Trophoblast cell (in vitro differentiated cells and primary cell): Measurements from ENCODE around the gene ATP4A.

ENCODE experiments used
- DNase-seq, 2 donors: peaks; one replicate each; pipeline ENCODE4 v3.0.0-alpha.2; 2016
- H2AFZ ChIP-seq: 2 replicates; pipeline ENCODE4 v1.6.1; 2013; ENCODE audit warnings: low read length, moderate library complexity, mild to moderate bottlenecking; ENCODE audit not compliant: insufficient read depth, poor library complexity
- H2AK5ac ChIP-seq: 2 replicates; pipeline ENCODE4 v1.6.1; 2013; ENCODE audit warnings: mild to moderate bottlenecking, low read length
- H2BK120ac ChIP-seq: 2 replicates; pipeline ENCODE4 v1.6.1; 2013; ENCODE audit warnings: low read length, mild to moderate bottlenecking, moderate library complexity; ENCODE audit not compliant: insufficient read depth, poor library complexity
- H2BK12ac ChIP-seq: 2 replicates; pipeline ENCODE4 v1.6.1; 2013; ENCODE audit warnings: mild to moderate bottlenecking, low read length, moderate library complexity
- H2BK5ac ChIP-seq: 2 replicates; pipeline ENCODE4 v1.6.1; 2013; ENCODE audit warnings: low read length, low read depth, moderate library complexity, mild to moderate bottlenecking; ENCODE audit not compliant: poor library complexity
- H3K14ac ChIP-seq: 2 replicates; pipeline ENCODE4 v1.6.1; 2013; ENCODE audit warnings: mild to moderate bottlenecking, low read length
- H3K18ac ChIP-seq: 2 replicates; pipeline ENCODE4 v1.6.1; 2013; ENCODE audit warnings: mild to moderate bottlenecking, low read length
- H3K23ac ChIP-seq: 2 replicates; pipeline ENCODE4 v1.6.1; 2013; ENCODE audit warnings: low read length
- H3K27ac ChIP-seq: 2 replicates; pipeline ENCODE4 v1.5.1; 2013; ENCODE audit warnings: low read depth, mild to moderate bottlenecking, inconsistent platforms, low read length, moderate library complexity
- H3K27me3 ChIP-seq: 2 replicates; pipeline ENCODE4 v1.6.1; 2013; ENCODE audit warnings: inconsistent platforms, mild to moderate bottlenecking, low read length, moderate library complexity; ENCODE audit not compliant: insufficient read depth
- H3K36me3 ChIP-seq, 2 experiments: 1 replicate in 1 of 2; 2 replicates in 1 of 2; pipeline ENCODE4 v1.6.1; 2013; ENCODE audit warnings: low read length in 2 of 2, mild to moderate bottlenecking in 2 of 2, moderate library complexity in 1 of 2; ENCODE audit not compliant: insufficient read depth in 2 of 2, control insufficient read depth in 1 of 2
- H3K4ac ChIP-seq: 2 replicates; pipeline ENCODE4 v1.6.1; 2013; ENCODE audit warnings: low read depth, mild to moderate bottlenecking, low read length, moderate library complexity
- H3K4me1 ChIP-seq, 2 experiments: 1 replicate in 1 of 2; 2 replicates in 1 of 2; pipeline ENCODE4 v1.6.1; 2013; ENCODE audit warnings: low read length in 2 of 2, mild to moderate bottlenecking in 2 of 2, moderate library complexity in 1 of 2; ENCODE audit not compliant: insufficient read depth in 2 of 2, control insufficient read depth in 1 of 2
- H3K4me2 ChIP-seq: 2 replicates; pipeline ENCODE4 v1.6.1; 2013; ENCODE audit warnings: inconsistent platforms, mild to moderate bottlenecking, low read length, moderate library complexity
- H3K4me3 ChIP-seq: 2 replicates; pipeline ENCODE4 v1.5.1; 2013; ENCODE audit warnings: mild to moderate bottlenecking, low read depth, low read length, inconsistent platforms
- H3K79me1 ChIP-seq: one replicate; pipeline ENCODE4 v1.6.1; 2013; ENCODE audit warnings: low read length
- H3K79me2 ChIP-seq: 2 replicates; pipeline ENCODE4 v1.6.1; 2013; ENCODE audit warnings: low read length, mild to moderate bottlenecking; ENCODE audit not compliant: control insufficient read depth, insufficient read depth, poor library complexity
- H3K9ac ChIP-seq: 2 replicates; pipeline ENCODE4 v1.6.1; 2013; ENCODE audit warnings: mild to moderate bottlenecking, low read length
- H3K9me3 ChIP-seq: 2 replicates; pipeline ENCODE4 v1.6.1; 2013; ENCODE audit warnings: low read depth, mild to moderate bottlenecking, control low read depth, inconsistent platforms, low read length; ENCODE audit not compliant: insufficient read depth
- H4K12ac ChIP-seq: 2 replicates; pipeline ENCODE4 v1.6.1; 2013; ENCODE audit warnings: low read depth, mild to moderate bottlenecking, low read length, moderate library complexity
- H4K8ac ChIP-seq: 2 replicates; pipeline ENCODE4 v1.6.1; 2013; ENCODE audit warnings: low read depth, mild to moderate bottlenecking, low read length, moderate library complexity
- H4K91ac ChIP-seq: one replicate; pipeline ENCODE4 v1.6.1; 2013; ENCODE audit warnings: low read depth, mild to moderate bottlenecking, low read length, moderate library complexity
- WGBS: extraction: QIAGEN DNeasy Blood & Tissue Kit; methylation state at CpG from one replicate; pipeline ENCODE4 v1.1.7; 2013; ENCODE audit warnings: missing lambda C conversion rate; ENCODE audit not compliant: insufficient read length, insufficient coverage; ENCODE audit errors: extremely low coverage; 5-methylcytosine and 5-hydroxymethylcytosine counted together

The ATP4A gene

DNA sequence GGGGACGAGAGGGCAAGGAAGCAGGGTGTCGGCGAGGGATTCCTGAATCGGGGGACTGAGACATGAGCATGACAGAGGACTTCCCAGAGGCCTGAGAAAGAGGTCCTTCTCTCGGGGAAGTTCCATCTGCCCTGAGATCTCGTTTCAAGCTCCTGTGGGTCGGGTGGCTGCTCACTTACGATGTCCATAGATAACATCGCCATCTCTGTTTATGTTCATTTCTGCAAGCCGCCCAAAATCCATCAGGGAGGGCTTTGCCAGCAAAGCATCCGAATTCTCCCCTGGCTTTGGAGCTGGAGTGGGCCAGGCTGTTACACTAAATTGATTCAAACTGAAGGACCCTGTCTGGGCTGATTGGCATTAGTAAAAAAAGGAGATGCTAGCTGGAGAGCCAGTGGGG is 55.9 kb downstream of the ATP4A start:
- no peak overlapping the region for H3K4ac ChIP-seq
- peaks cover 24 to 25% of the 10 kb centered on the region in 2 experiments for H3K36me3 ChIP-seq
- no peak overlapping the region for H2AK5ac ChIP-seq
- no peak overlapping the region for H4K91ac ChIP-seq
- peaks cover 7% of the 10 kb centered on the region for H3K79me1 ChIP-seq
- no peaks in the 10 kb centered on the region for H3K27me3 ChIP-seq
- no peak overlapping the region for H3K23ac ChIP-seq
- H4K8ac ChIP-seq: no peak overlapping the region
- no peak overlapping the region for H2BK5ac ChIP-seq
- H3K27ac ChIP-seq: no peak overlapping the region
- peaks cover 2% of the 10 kb centered on the region for H3K9me3 ChIP-seq
- H2BK120ac ChIP-seq: no peak overlapping the region
- H2AFZ ChIP-seq: no peak overlapping the region
- peaks cover 4% of the 10 kb centered on the region for H3K79me2 ChIP-seq
- no peak overlapping the region for H3K4me2 ChIP-seq
- WGBS: no CpG with 5 or more reads among the region's 11 CpGs
- no peak for DNase-seq
- H3K9ac ChIP-seq: no peak overlapping the region
- H3K4me1 ChIP-seq: peaks cover 3 to 5% of the 10 kb centered on the region in 2 experiments
- H3K4me3 ChIP-seq: no peak overlapping the region
- H3K14ac ChIP-seq: no peak overlapping the region
- H4K12ac ChIP-seq: no peak overlapping the region
- H2BK12ac ChIP-seq: no peak overlapping the region
- H3K18ac ChIP-seq: no peak overlapping the region

DNA sequence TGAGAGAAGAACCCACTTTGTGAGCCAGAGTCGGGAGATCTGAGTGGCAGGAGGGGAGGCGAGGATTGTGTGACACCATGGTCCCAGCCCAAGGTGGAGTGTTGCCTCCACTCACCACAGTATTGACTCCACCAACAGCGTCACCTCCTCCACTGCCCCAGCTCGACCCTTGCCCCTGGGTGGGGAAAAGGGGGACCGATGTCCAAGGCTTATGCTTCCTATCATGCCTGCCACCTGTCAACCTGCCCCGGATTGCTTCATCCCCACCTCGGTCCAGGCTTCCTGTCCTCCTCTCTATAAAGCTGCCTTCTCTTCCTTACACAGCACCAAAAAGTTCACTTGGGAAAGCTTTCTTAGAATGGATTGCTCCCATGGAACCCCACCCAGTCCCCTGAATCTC is 57.4 kb downstream of the ATP4A start:
- no peak overlapping the region for H4K91ac ChIP-seq
- H3K79me2 ChIP-seq: peaks cover 4% of the 10 kb centered on the region
- no CpG with 5 or more reads among the region's 7 CpGs for WGBS
- no peak for DNase-seq
- H3K36me3 ChIP-seq: peaks cover 34 to 35% of the 10 kb centered on the region in 2 experiments
- H2AK5ac ChIP-seq: no peak overlapping the region
- H3K27me3 ChIP-seq: no peaks in the 10 kb centered on the region
- no peak overlapping the region for H2BK5ac ChIP-seq
- H4K12ac ChIP-seq: no peak overlapping the region
- no peak overlapping the region for H2BK12ac ChIP-seq
- H3K14ac ChIP-seq: no peak overlapping the region
- no peak overlapping the region for H3K4ac ChIP-seq
- no peak overlapping the region for H4K8ac ChIP-seq
- peaks cover 3 to 5% of the 10 kb centered on the region in 2 experiments for H3K4me1 ChIP-seq
- H3K4me2 ChIP-seq: no peak overlapping the region
- H2AFZ ChIP-seq: no peak overlapping the region
- no peak overlapping the region for H2BK120ac ChIP-seq
- no peaks in the 10 kb centered on the region for H3K9me3 ChIP-seq
- H3K4me3 ChIP-seq: no peak overlapping the region
- peaks cover 7% of the 10 kb centered on the region for H3K79me1 ChIP-seq
- H3K23ac ChIP-seq: no peak overlapping the region
- H3K18ac ChIP-seq: no peak overlapping the region
- no peak overlapping the region for H3K27ac ChIP-seq
- no peak overlapping the region for H3K9ac ChIP-seq

DNA sequence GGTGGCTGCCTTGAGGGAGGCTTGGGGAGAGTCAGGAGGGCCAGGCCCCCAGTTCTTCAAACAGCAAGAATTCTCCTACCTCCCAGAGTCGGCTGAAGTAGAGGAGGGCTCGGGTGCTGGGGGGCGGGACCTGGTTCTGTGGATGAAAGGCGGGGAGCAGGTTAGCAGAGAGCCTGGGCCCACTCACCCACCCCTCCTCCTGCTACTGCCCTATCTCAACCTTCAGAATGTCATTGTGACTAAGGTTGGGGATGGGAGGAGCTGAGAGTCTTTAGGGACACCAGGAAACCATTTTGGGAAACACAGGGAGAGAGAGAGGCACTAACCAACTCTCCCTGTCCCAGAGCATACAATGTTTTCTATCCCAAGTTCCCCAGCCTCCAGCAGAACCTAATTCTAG is 60.7 kb downstream of the ATP4A start:
- DNase-seq: no peak
- H3K9me3 ChIP-seq: no peaks in the 10 kb centered on the region
- no peak overlapping the region for H2BK120ac ChIP-seq
- H2AK5ac ChIP-seq: no peak overlapping the region
- H4K91ac ChIP-seq: no peak overlapping the region
- no peaks in the 10 kb centered on the region for H3K79me1 ChIP-seq
- H2BK5ac ChIP-seq: no peak overlapping the region
- no peak overlapping the region for H3K23ac ChIP-seq
- H3K36me3 ChIP-seq: peaks cover 52 to 55% of the 10 kb centered on the region in 2 experiments
- no peak overlapping the region for H3K9ac ChIP-seq
- no peak overlapping the region for H4K8ac ChIP-seq
- H4K12ac ChIP-seq: no peak overlapping the region
- H3K14ac ChIP-seq: no peak overlapping the region
- H3K27me3 ChIP-seq: no peaks in the 10 kb centered on the region
- H2BK12ac ChIP-seq: no peak overlapping the region
- no peak overlapping the region for H2AFZ ChIP-seq
- H3K27ac ChIP-seq: no peak overlapping the region
- no peaks in the 10 kb centered on the region for H3K79me2 ChIP-seq
- H3K4me1 ChIP-seq: no peaks in the 10 kb centered on the region
- WGBS: no CpG with 5 or more reads among the region's 4 CpGs
- H3K4me3 ChIP-seq: no peak overlapping the region
- no peak overlapping the region for H3K4me2 ChIP-seq
- H3K18ac ChIP-seq: no peak overlapping the region
- H3K4ac ChIP-seq: no peak overlapping the region

DNA sequence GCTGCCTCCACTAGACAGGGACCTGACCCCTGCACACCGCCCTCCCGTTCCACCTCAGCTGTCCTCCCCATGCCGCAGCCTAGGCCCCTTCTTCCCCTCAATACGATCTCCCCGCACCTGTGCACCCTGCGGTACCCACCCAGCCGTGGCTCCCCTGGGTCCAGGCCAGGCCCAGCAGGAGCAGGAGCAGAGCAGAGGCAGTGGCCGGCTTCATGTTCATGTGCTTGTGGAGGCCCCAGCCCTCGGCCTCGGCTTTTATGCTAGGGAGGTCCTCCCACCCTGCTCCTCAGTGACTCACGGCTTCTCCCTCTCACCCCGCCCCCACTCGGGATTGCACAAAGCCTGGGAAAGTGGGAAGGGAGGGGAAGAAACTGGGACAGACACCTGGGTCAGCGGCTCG is 61.8 kb downstream of the ATP4A start:
- H2AK5ac ChIP-seq: no peak overlapping the region
- no peak overlapping the region for H4K12ac ChIP-seq
- H3K79me1 ChIP-seq: no peaks in the 10 kb centered on the region
- H3K18ac ChIP-seq: no peak overlapping the region
- no peak overlapping the region for H3K27ac ChIP-seq
- H3K4me1 ChIP-seq: no peaks in the 10 kb centered on the region
- no peaks in the 10 kb centered on the region for H3K9me3 ChIP-seq
- no peak overlapping the region for H3K4me3 ChIP-seq
- H3K14ac ChIP-seq: no peak overlapping the region
- no peak overlapping the region for H3K4ac ChIP-seq
- H3K79me2 ChIP-seq: no peaks in the 10 kb centered on the region
- no peak overlapping the region for H2BK5ac ChIP-seq
- no CpG with 5 or more reads among the region's 15 CpGs for WGBS
- no peak overlapping the region for H2BK12ac ChIP-seq
- DNase-seq: no peak
- no peak overlapping the region for H2AFZ ChIP-seq
- H3K4me2 ChIP-seq: no peak overlapping the region
- H3K36me3 ChIP-seq: peaks cover 52 to 56% of the 10 kb centered on the region in 2 experiments
- no peaks in the 10 kb centered on the region for H3K27me3 ChIP-seq
- H3K23ac ChIP-seq: no peak overlapping the region
- H3K9ac ChIP-seq: no peak overlapping the region
- no peak overlapping the region for H4K91ac ChIP-seq
- H2BK120ac ChIP-seq: no peak overlapping the region
- no peak overlapping the region for H4K8ac ChIP-seq
